Activated T-cell treated with anti-CD3 and anti-CD28 coated beads, Interleukin-2, amount 50 U/mL, for 24 hours (primary cell): ENCODE measurements around the gene PAEP.
A peak's percentile ranks its signal among the peaks of the same experiment; 100 is the strongest.

Experiments used
- DNase-seq: peaks from one replicate; pipeline ENCODE4 v3.0.0-alpha.2; 2020
- H3K27ac Mint-ChIP-seq: 2 replicates; pipeline ENCODE4 v1.8.0; 2020; ENCODE audit warnings: mild to moderate bottlenecking, mixed read lengths
- H3K27me3 Mint-ChIP-seq: 2 replicates; pipeline ENCODE4 v1.8.0; 2020; ENCODE audit warnings: mixed read lengths
- H3K36me3 Mint-ChIP-seq: 2 replicates; pipeline ENCODE4 v1.8.0; 2020; ENCODE audit warnings: low read depth, mixed read lengths
- H3K4me1 Mint-ChIP-seq: 2 replicates; pipeline ENCODE4 v1.8.0; 2020; ENCODE audit warnings: low read depth, mixed read lengths
- H3K4me3 Mint-ChIP-seq: 2 replicates; pipeline ENCODE4 v1.8.0; 2020; ENCODE audit warnings: mild to moderate bottlenecking, moderate library complexity, mixed read lengths
- H3K9me3 Mint-ChIP-seq: 2 replicates; pipeline ENCODE4 v1.8.0; 2020; ENCODE audit warnings: mixed read lengths

The PAEP gene

GRCh38 chr9:135584934-135585333 is 23.4 kb downstream of the PAEP start:
- Mint-ChIP-seq H3K4me1 (no peaks in the 10 kb centered on the region), H3K27me3 (peaks cover 24% of the 10 kb centered on the region), H3K27ac (no peak overlapping the region), H3K9me3 (no peaks in the 10 kb centered on the region), H3K36me3 (no peaks in the 10 kb centered on the region), H3K4me3 (no peak overlapping the region)
- DNase-seq, result no peak

DNA sequence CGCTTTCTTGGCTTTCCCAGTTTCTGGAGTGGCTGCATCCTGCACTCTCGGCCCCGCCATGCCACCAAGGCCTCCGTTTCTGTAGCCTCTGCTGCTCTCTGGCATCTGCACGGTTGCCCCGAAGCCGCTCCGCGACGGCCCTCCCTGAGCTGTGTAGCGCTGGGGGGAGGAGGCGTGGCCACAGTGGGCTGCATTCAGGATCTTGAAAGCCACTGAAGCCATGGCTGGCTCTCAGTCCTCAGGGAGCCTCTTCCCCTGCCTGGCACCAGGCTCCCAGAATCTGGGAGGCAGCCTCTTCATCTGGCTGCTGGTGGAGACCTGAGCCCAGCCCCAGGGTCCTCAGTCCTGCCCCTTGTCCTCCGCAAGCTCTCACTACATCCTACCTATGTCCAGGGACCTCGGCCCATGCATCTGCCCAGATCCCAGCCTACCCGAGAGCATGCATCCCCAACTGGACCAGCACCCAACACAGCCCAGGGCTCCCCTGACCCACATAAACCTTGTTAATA is 25.1 kb downstream of the PAEP start:
- no peak for DNase-seq
- no peaks in the 10 kb centered on the region for H3K36me3 Mint-ChIP-seq
- H3K9me3 Mint-ChIP-seq, result no peaks in the 10 kb centered on the region
- H3K4me3 Mint-ChIP-seq, result no peak overlapping the region
- no peaks in the 10 kb centered on the region for H3K4me1 Mint-ChIP-seq
- no peak overlapping the region for H3K27ac Mint-ChIP-seq
- peaks cover 36% of the 10 kb centered on the region for H3K27me3 Mint-ChIP-seq

GRCh38 chr9:135587658-135588057 is 26.1 kb downstream of the PAEP start:
- no peak for DNase-seq
- no peaks in the 10 kb centered on the region for H3K36me3 Mint-ChIP-seq
- H3K27me3 Mint-ChIP-seq, result peaks cover 33% of the 10 kb centered on the region
- H3K27ac Mint-ChIP-seq, result no peak overlapping the region
- H3K9me3 Mint-ChIP-seq, result no peaks in the 10 kb centered on the region
- H3K4me1 Mint-ChIP-seq, result no peaks in the 10 kb centered on the region
- no peak overlapping the region for H3K4me3 Mint-ChIP-seq

DNA sequence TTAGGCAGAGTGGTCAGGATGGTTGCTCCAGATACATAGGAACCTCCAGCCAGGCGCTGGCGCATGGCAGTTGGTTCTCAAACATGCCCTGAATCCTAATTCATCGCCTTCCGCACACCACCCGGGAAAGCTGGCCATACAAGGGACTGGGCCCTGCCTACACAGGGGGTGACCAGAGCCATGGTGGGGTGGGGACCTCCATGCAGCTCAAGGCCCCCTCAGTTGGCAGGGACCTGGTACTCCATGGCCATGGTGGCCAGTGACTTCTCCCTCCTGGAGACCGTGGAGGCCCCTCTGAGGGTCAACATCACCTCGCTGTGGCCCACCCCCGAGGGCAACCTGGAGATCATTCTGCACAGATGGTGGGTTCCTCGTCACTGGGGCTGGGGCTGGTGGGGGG is 26.8 kb downstream of the PAEP start:
- no peak for DNase-seq
- Mint-ChIP-seq H3K4me3 (no peak overlapping the region), H3K4me1 (no peaks in the 10 kb centered on the region), H3K27me3 (peaks cover 31% of the 10 kb centered on the region), H3K36me3 (no peaks in the 10 kb centered on the region), H3K9me3 (no peaks in the 10 kb centered on the region), H3K27ac (no peak overlapping the region)

GRCh38 chr9:135588886-135589595 is 27.5 kb downstream of the PAEP start:
- Mint-ChIP-seq H3K4me1 (no peaks in the 10 kb centered on the region), H3K4me3 (no peak overlapping the region), H3K27me3 (peaks cover 32% of the 10 kb centered on the region), H3K27ac (no peak overlapping the region), H3K36me3 (no peaks in the 10 kb centered on the region), H3K9me3 (no peaks in the 10 kb centered on the region)
- DNase-seq, result no peak

DNA sequence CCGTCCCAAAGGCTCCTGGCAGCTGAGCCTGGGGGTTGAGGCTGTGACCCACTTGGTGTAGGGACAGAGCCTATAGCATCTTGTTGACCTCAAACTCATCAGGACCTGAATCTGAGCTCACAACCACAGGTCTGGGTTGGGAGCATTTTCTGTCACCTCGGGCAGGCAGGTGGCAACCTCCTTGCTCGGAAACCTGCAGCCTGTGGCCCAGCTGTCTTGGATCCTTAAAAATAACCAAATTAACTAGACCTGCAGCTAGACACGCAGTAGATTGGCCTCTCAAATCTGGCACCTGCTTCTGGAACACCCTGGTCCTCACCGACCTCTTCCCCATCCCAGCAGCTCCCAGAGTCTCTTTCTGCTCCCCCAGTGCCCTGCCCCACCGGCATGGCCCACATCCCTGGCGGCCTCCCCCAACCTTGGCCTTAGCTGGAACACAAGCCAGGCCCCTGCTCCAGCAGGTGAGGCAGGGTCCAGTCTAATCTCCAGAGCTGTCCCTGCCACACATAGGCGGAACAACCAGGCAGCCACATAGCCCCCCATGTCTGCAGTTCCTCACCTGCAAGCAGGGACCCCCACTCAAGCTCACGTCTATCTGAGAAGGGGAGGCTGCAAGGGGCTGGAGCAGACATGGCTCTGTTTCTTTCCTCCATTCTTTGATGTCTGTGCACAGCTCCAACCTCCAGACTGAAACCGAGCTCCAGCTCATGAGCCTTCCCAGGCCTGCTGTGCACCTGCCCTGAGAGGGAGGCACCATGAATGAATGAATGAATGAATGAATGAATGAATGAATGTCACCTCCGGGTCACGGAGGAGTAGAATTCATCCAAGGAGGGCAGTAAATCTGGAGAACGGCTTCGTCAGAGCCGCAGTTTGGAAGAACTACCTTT is 28.3 kb downstream of the PAEP start:
- Mint-ChIP-seq H3K36me3 (no peaks in the 10 kb centered on the region), H3K4me3 (no peak overlapping the region), H3K27me3 (peaks cover 28% of the 10 kb centered on the region), H3K27ac (no peak overlapping the region), H3K4me1 (no peaks in the 10 kb centered on the region), H3K9me3 (no peaks in the 10 kb centered on the region)
- DNase-seq, result no peak

- no peak for DNase-seq
- Mint-ChIP-seq H3K4me3 (no peak overlapping the region), H3K4me1 (no peaks in the 10 kb centered on the region)
These were observed 29.0 kb downstream of the PAEP start for GRCh38 chr9:135590486-135591079.

GRCh38 chr9:135591506-135592330 is 30.2 kb downstream of the PAEP start:
- peaks cover 20% of the 10 kb centered on the region for H3K27me3 Mint-ChIP-seq
- no peak for DNase-seq
- H3K36me3 Mint-ChIP-seq, result no peaks in the 10 kb centered on the region
- no peaks in the 10 kb centered on the region for H3K4me1 Mint-ChIP-seq
- H3K4me3 Mint-ChIP-seq, result no peak overlapping the region
- no peaks in the 10 kb centered on the region for H3K9me3 Mint-ChIP-seq
- no peak overlapping the region for H3K27ac Mint-ChIP-seq

More at GRCh38 chr9:135590486-135591079, 29.0 kb downstream of the PAEP start:
- no peak overlapping the region for H3K27ac Mint-ChIP-seq
- no peaks in the 10 kb centered on the region for H3K9me3 Mint-ChIP-seq
- H3K36me3 Mint-ChIP-seq, result no peaks in the 10 kb centered on the region
- H3K27me3 Mint-ChIP-seq, result peaks cover 21% of the 10 kb centered on the region

- H3K4me3 Mint-ChIP-seq, result no peak overlapping the region
- no peaks in the 10 kb centered on the region for H3K4me1 Mint-ChIP-seq
- H3K36me3 Mint-ChIP-seq, result no peaks in the 10 kb centered on the region
- H3K9me3 Mint-ChIP-seq, result no peaks in the 10 kb centered on the region
- H3K27me3 Mint-ChIP-seq, result peaks cover 24% of the 10 kb centered on the region
- no peak for DNase-seq
- no peak overlapping the region for H3K27ac Mint-ChIP-seq
These were observed 30.7 kb downstream of the PAEP start for GRCh38 chr9:135592331-135592590.

GRCh38 chr9:135592625-135593024 is 31.1 kb downstream of the PAEP start:
- H3K4me3 Mint-ChIP-seq, result no peak overlapping the region
- DNase-seq, result peak; percentile 5
- H3K9me3 Mint-ChIP-seq, result no peaks in the 10 kb centered on the region
- H3K27me3 Mint-ChIP-seq, result peaks cover 24% of the 10 kb centered on the region
- H3K27ac Mint-ChIP-seq, result no peak overlapping the region
- H3K36me3 Mint-ChIP-seq, result no peaks in the 10 kb centered on the region
- H3K4me1 Mint-ChIP-seq, result no peaks in the 10 kb centered on the region

DNA sequence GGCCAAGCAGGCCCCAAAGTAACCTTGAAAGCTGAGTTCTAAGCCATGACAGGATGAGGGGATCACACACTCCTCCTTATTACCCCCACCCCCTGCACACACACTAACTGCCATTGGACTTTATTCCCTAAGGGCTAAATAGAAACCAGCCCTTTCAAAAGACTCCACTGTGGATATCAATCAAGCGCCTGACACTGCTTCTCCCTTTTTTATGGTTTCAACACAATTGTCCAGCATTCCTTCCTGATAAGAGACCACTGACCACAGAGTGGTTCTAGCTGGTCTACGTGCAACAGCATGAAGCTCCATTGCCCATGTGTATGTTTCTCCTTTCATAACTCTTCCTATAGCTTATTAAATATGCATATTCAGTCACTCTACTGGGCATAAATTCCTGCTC is 34.7 kb downstream of the PAEP start:
- Mint-ChIP-seq H3K4me1 (no peaks in the 10 kb centered on the region), H3K9me3 (no peaks in the 10 kb centered on the region), H3K36me3 (no peaks in the 10 kb centered on the region), H3K4me3 (no peak overlapping the region), H3K27ac (no peak overlapping the region), H3K27me3 (peaks cover 28% of the 10 kb centered on the region)
- no peak for DNase-seq

GRCh38 chr9:135600296-135600817 is 38.8 kb downstream of the PAEP start:
- Mint-ChIP-seq H3K27me3 (peaks cover 32% of the 10 kb centered on the region), H3K9me3 (no peaks in the 10 kb centered on the region), H3K4me1 (no peaks in the 10 kb centered on the region), H3K27ac (no peak overlapping the region), H3K36me3 (no peaks in the 10 kb centered on the region), H3K4me3 (no peak overlapping the region)
- DNase-seq, result no peak

- DNase-seq, result no peak
- Mint-ChIP-seq H3K4me1 (no peaks in the 10 kb centered on the region), H3K4me3 (no peak overlapping the region), H3K36me3 (no peaks in the 10 kb centered on the region), H3K27me3 (peaks cover 29% of the 10 kb centered on the region), H3K9me3 (no peaks in the 10 kb centered on the region), H3K27ac (no peak overlapping the region)
These were observed 40.4 kb downstream of the PAEP start for GRCh38 chr9:135601988-135602387.

- Mint-ChIP-seq H3K4me1 (no peaks in the 10 kb centered on the region), H3K36me3 (no peaks in the 10 kb centered on the region), H3K9me3 (no peaks in the 10 kb centered on the region), H3K4me3 (no peak overlapping the region), H3K27ac (no peak overlapping the region), H3K27me3 (peaks cover 25% of the 10 kb centered on the region)
- DNase-seq, result peak; percentile 74
These were observed 41.4 kb downstream of the PAEP start for GRCh38 chr9:135602789-135603481.
